ENCODE measurements around the gene MCM5.
A peak's percentile ranks its signal among the peaks of the same experiment; 100 is the strongest.
"Not testable (repeated sequence)": the region's sequence is repeated elsewhere in the genome, so short reads cannot be mapped to it uniquely, and the experiment has no call there.

The MCM5 gene

DNA sequence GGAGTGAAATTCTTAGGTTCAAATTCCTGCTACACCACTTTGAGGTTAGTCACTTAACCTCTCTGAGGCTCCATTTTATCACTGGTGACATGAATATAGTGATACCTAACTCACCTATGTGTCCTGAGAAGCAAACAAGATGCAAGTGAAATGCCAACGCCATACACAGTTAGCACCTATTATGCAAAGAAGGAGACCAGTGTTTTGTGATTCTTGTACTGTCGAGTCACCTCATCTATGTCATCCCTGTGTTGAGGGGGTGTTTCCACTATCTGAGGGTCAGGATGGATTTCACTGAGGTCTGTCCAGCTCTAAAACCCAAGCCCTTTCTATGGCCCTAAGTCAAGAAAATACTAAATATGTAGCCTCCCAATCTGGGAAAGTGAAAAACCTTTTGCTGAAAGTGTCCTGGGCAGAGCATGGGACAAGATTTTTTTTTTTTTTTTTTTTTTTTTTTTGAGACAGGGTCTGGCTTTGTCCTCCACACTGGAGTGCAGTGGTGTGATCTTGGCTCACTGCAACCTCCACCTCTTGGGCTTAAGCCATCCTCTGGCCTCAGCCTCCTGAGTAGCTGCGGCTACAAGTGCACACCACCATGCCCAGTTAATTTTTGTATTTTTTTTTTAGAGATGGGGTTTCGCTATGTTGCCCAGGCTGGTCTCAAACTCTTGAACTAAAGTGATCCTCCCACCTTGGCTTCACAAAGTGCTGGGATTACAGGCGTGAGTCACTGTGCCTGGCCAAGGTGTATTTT lies 5.0 kb upstream of the MCM5 start:
- H3K4me3 ChIP-seq (ENCODE audit: low read depth, low read length) = no peak overlapping the region
- no peak for TF ChIP-seq CTCF (conservative IDR thresholded peaks at IDR 0.05; ENCODE audit: low read depth, low read length)
- no peak for DNase-seq (ENCODE audit: low read depth)

GRCh38 chr22:35396622-35397021 lies 3.3 kb upstream of the MCM5 start:
- DNase-seq (ENCODE audit: low read depth); H3K4me3 ChIP-seq (ENCODE audit: low read depth, low read length): not testable (repeated sequence)

GRCh38 chr22:35397095-35397904 lies 2.6 kb upstream of the MCM5 start:
- peak; percentile 91 for DNase-seq (ENCODE audit: low read depth)
- H3K4me3 ChIP-seq (ENCODE audit: low read depth, low read length) = no peak overlapping the region
- TF ChIP-seq CTCF (conservative IDR thresholded peaks at IDR 0.05; ENCODE audit: low read depth, low read length) = no peak

- no peak for DNase-seq (ENCODE audit: low read depth)
- no peak overlapping the region for H3K4me3 ChIP-seq (ENCODE audit: low read depth, low read length)
- TF ChIP-seq CTCF (conservative IDR thresholded peaks at IDR 0.05; ENCODE audit: low read depth, low read length) = no peak
Measured at GRCh38 chr22:35398591-35398973, 1.4 kb upstream of the MCM5 start.

- TF ChIP-seq CTCF (conservative IDR thresholded peaks at IDR 0.05; ENCODE audit: low read depth, low read length) = no peak
- no peak for DNase-seq (ENCODE audit: low read depth)
- peak overlapping the region; percentile 70 for H3K4me3 ChIP-seq (ENCODE audit: low read depth, low read length)
Measured at GRCh38 chr22:35399114-35399677, 744 bp upstream of the MCM5 start.

DNA sequence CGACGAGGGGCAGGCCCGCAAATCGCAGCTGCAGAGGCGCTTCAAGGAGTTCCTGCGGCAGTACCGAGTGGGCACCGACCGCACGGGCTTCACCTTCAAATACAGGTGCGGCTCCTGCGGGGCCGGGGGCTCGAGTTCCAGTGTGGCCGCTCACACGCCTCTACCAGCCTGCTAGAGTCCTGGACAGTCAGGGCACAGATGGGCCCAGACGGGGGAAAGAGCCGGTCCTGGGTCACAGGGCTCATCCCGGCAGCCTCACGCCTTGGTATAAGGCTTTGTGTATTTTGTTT lies 506 bp downstream of the MCM5 start:
- no peak for DNase-seq (ENCODE audit: low read depth)
- H3K4me3 ChIP-seq (ENCODE audit: low read depth, low read length) = peak overlapping the region; percentile 70
- TF ChIP-seq CTCF (conservative IDR thresholded peaks at IDR 0.05; ENCODE audit: low read depth, low read length) = no peak

- no peak for TF ChIP-seq CTCF (conservative IDR thresholded peaks at IDR 0.05; ENCODE audit: low read depth, low read length)
Measured at GRCh38 chr22:35401863-35402262, 1.9 kb downstream of the MCM5 start.

More at GRCh38 chr22:35401863-35402262, 1.9 kb downstream of the MCM5 start:
- no peak for DNase-seq (ENCODE audit: low read depth)
- no peak overlapping the region for H3K4me3 ChIP-seq (ENCODE audit: low read depth, low read length)
